IgD-negative memory B cell (primary cell): Measurements from ENCODE around the gene TP53I3. TPM values are rescaled to one million over a fixed set of nuclear protein-coding genes. Genes with fewer than 3 reads are reported as not detected.
"Not testable (repeated sequence)": the region's sequence is repeated elsewhere in the genome, so short reads cannot be mapped to it uniquely, and the experiment has no call there.

Experiments
- H3K27ac Mint-ChIP-seq, 3 donors: one replicate each; pipeline ENCODE4 v1.8.0; 2020 to 2022; ENCODE audit warnings: mild to moderate bottlenecking in 3 of 3, mixed read lengths in 3 of 3, moderate library complexity in 1 of 3
- H3K27me3 Mint-ChIP-seq: one replicate; pipeline ENCODE4 v1.8.0; 2021; ENCODE audit warnings: mixed read lengths
- H3K36me3 Mint-ChIP-seq: one replicate; pipeline ENCODE4 v1.8.0; 2020; ENCODE audit warnings: mild to moderate bottlenecking, mixed read lengths
- H3K4me1 Mint-ChIP-seq, 3 donors: one replicate each; pipeline ENCODE4 v1.8.0; 2020 to 2022; ENCODE audit warnings: mixed read lengths in 3 of 3, mild to moderate bottlenecking in 1 of 3
- H3K4me3 Mint-ChIP-seq, 4 donors: one replicate each; pipeline ENCODE4 v1.8.0; 2020 to 2022; ENCODE audit warnings: mild to moderate bottlenecking in 4 of 4, mixed read lengths in 4 of 4, moderate library complexity in 3 of 4
- H3K9me3 Mint-ChIP-seq, 3 donors: one replicate each; pipeline ENCODE4 v1.8.0; 2020 to 2021; ENCODE audit warnings: mixed read lengths in 3 of 3, mild to moderate bottlenecking in 1 of 3
- polyA plus RNA-seq: library from polyadenylated mRNA; unstranded; fragments of 300-500 nt; fragmentation: Illumina TruSeq; gene quantifications from one replicate; pipeline ENCODE4 v1.2.3, GENCODE V29; 2021

The TP53I3 gene
- 4.1 TPM for polyA plus RNA-seq

GRCh38 chr2:24084386-24085199 lies at the start of gene TP53I3:
Gene TP53I3, minus strand, starts transcription at chr2:24084834. Its CDS starts 508 bp downstream, at chr2:24084326.
- Mint-ChIP-seq H3K27ac (peak within 1 kb of the TSS; percentile 89 to 95 (median 93)), H3K36me3 (peaks cover 7% of the 10 kb centered on the region), H3K27me3 (no peaks in the 10 kb centered on the region), H3K4me3 (peak within 1 kb of the TSS; percentile 92 to 100 (median 96)), H3K9me3 (no peaks in the 10 kb centered on the region), H3K4me1 (peaks cover 7 to 17% (median 10%) of the 10 kb centered on the region in 3 donors)

- Mint-ChIP-seq H3K27me3 (no peaks in the 10 kb centered on the region), H3K4me1 (peaks cover 0 to 5% (median 4%) of the 10 kb centered on the region in 3 donors), H3K4me3 (peak overlapping the region in 1 of 4 donors; percentile 63), H3K9me3 (peaks cover 0 to 7% (median 0%) of the 10 kb centered on the region in 3 donors), H3K27ac (peak overlapping the region in 1 of 3 donors; percentile 19), H3K36me3 (peaks cover 10% of the 10 kb centered on the region)
Observed at GRCh38 chr2:24132543-24132942, 47.9 kb upstream of the TP53I3 start.

GRCh38 chr2:24125956-24126355 lies 41.3 kb upstream of the TP53I3 start:
- peak overlapping the region in 1 of 4 donors; percentile 83 for H3K4me3 Mint-ChIP-seq
- no peaks in the 10 kb centered on the region for H3K9me3 Mint-ChIP-seq
- peaks cover 15 to 27% (median 16%) of the 10 kb centered on the region in 3 donors for H3K4me1 Mint-ChIP-seq
- no peaks in the 10 kb centered on the region for H3K27me3 Mint-ChIP-seq
- no peaks in the 10 kb centered on the region for H3K36me3 Mint-ChIP-seq
- H3K27ac Mint-ChIP-seq: no peak overlapping the region

- Mint-ChIP-seq H3K27ac (peak overlapping the region; percentile 77 to 98 (median 95)), H3K36me3 (no peaks in the 10 kb centered on the region), H3K4me3 (peak overlapping the region; percentile 82 to 95 (median 94)), H3K9me3 (no peaks in the 10 kb centered on the region), H3K27me3 (no peaks in the 10 kb centered on the region), H3K4me1 (peaks cover 15 to 27% (median 16%) of the 10 kb centered on the region in 3 donors)
Observed at GRCh38 chr2:24123922-24124580, 39.4 kb upstream of the TP53I3 start.

- peak within 1 kb of the TSS; percentile 82 to 96 (median 94) for H3K4me3 Mint-ChIP-seq
- peak within 1 kb of the TSS; percentile 82 to 98 (median 95) for H3K27ac Mint-ChIP-seq
- no peaks in the 10 kb centered on the region for H3K36me3 Mint-ChIP-seq
- H3K4me1 Mint-ChIP-seq: peaks cover 15 to 27% (median 15%) of the 10 kb centered on the region in 3 donors
- no peaks in the 10 kb centered on the region for H3K9me3 Mint-ChIP-seq
- H3K27me3 Mint-ChIP-seq: no peaks in the 10 kb centered on the region
Observed at GRCh38 chr2:24123195-24123921, 38.7 kb upstream of the TP53I3 start, which contains the start of the genes FAM228B and PFN4. Gene FAM228B, plus strand, starts transcription at chr2:24123469. Its CDS starts 893 bp downstream, at chr2:24124362. Gene PFN4, minus strand, starts transcription at chr2:24123334. Its CDS starts 799 bp downstream, at chr2:24122535.

- Mint-ChIP-seq H3K4me3 (peak overlapping the region; percentile 82 to 96 (median 92)), H3K36me3 (no peaks in the 10 kb centered on the region), H3K27me3 (no peaks in the 10 kb centered on the region), H3K27ac (peak overlapping the region; percentile 82 to 91 (median 89)), H3K9me3 (no peaks in the 10 kb centered on the region), H3K4me1 (peaks cover 12 to 22% (median 15%) of the 10 kb centered on the region in 3 donors)
Observed at GRCh38 chr2:24122366-24123194, 37.9 kb upstream of the TP53I3 start.

GRCh38 chr2:24121469-24121868 lies 36.8 kb upstream of the TP53I3 start:
- H3K4me1 Mint-ChIP-seq: peaks cover 12 to 22% (median 15%) of the 10 kb centered on the region in 3 donors
- peak overlapping the region in 1 of 3 donors; percentile 47 for H3K27ac Mint-ChIP-seq
- no peaks in the 10 kb centered on the region for H3K9me3 Mint-ChIP-seq
- H3K4me3 Mint-ChIP-seq: peak overlapping the region in 2 of 4 donors; percentile 12 to 77
- H3K27me3 Mint-ChIP-seq: no peaks in the 10 kb centered on the region
- H3K36me3 Mint-ChIP-seq: no peaks in the 10 kb centered on the region

- H3K4me3 Mint-ChIP-seq: peak overlapping the region in 1 of 4 donors; percentile 77
- peak overlapping the region in 1 of 3 donors; percentile 47 for H3K27ac Mint-ChIP-seq
- H3K9me3 Mint-ChIP-seq: no peaks in the 10 kb centered on the region
- H3K4me1 Mint-ChIP-seq: peaks cover 12 to 21% (median 15%) of the 10 kb centered on the region in 3 donors
- no peaks in the 10 kb centered on the region for H3K27me3 Mint-ChIP-seq
- no peaks in the 10 kb centered on the region for H3K36me3 Mint-ChIP-seq
Observed at GRCh38 chr2:24121066-24121465, 36.4 kb upstream of the TP53I3 start.

GRCh38 chr2:24117902-24118301 lies 33.3 kb upstream of the TP53I3 start:
- H3K36me3 Mint-ChIP-seq: no peaks in the 10 kb centered on the region
- no peak overlapping the region for H3K4me3 Mint-ChIP-seq
- no peaks in the 10 kb centered on the region for H3K27me3 Mint-ChIP-seq
- H3K27ac Mint-ChIP-seq: peak overlapping the region in 1 of 3 donors; percentile 50
- peaks cover 5 to 7% (median 5%) of the 10 kb centered on the region in 3 donors for H3K4me1 Mint-ChIP-seq
- no peaks in the 10 kb centered on the region for H3K9me3 Mint-ChIP-seq

GRCh38 chr2:24115057-24115456 lies 30.4 kb upstream of the TP53I3 start:
- no peaks in the 10 kb centered on the region for H3K4me1 Mint-ChIP-seq
- no peak overlapping the region for H3K27ac Mint-ChIP-seq
- H3K27me3 Mint-ChIP-seq: no peaks in the 10 kb centered on the region
- H3K9me3 Mint-ChIP-seq: no peaks in the 10 kb centered on the region
- H3K4me3 Mint-ChIP-seq: no peak overlapping the region
- H3K36me3 Mint-ChIP-seq: no peaks in the 10 kb centered on the region

GRCh38 chr2:24111407-24111901 lies 26.8 kb upstream of the TP53I3 start:
- Mint-ChIP-seq H3K9me3 (peaks cover 4 to 18% (median 4%) of the 10 kb centered on the region in 3 donors), H3K4me3 (no peak overlapping the region), H3K27me3 (no peaks in the 10 kb centered on the region), H3K27ac (no peak overlapping the region), H3K4me1 (no peaks in the 10 kb centered on the region), H3K36me3 (no peaks in the 10 kb centered on the region)

- H3K4me1 Mint-ChIP-seq: no peaks in the 10 kb centered on the region
- H3K27ac Mint-ChIP-seq: no peak overlapping the region
- no peaks in the 10 kb centered on the region for H3K27me3 Mint-ChIP-seq
- H3K9me3 Mint-ChIP-seq: peaks cover 4 to 18% (median 4%) of the 10 kb centered on the region in 3 donors
- H3K4me3 Mint-ChIP-seq: no peak overlapping the region
- no peaks in the 10 kb centered on the region for H3K36me3 Mint-ChIP-seq
Observed at GRCh38 chr2:24110660-24111303, 26.1 kb upstream of the TP53I3 start.

GRCh38 chr2:24109431-24109830 lies 24.8 kb upstream of the TP53I3 start:
- H3K9me3 Mint-ChIP-seq: peaks cover 4 to 18% (median 8%) of the 10 kb centered on the region in 3 donors
- H3K27ac Mint-ChIP-seq, H3K27me3 Mint-ChIP-seq, H3K36me3 Mint-ChIP-seq, H3K4me1 Mint-ChIP-seq, H3K4me3 Mint-ChIP-seq: not testable (repeated sequence)
